Measurements from ENCODE around the gene THAP12. TPM values are rescaled to one million over a fixed set of nuclear protein-coding genes. Genes with fewer than 3 reads are reported as not detected.

THAP12 gene
- total and polyA plus RNA-seq, 10 of the 15 experiments (the other 5 are each of a cell fraction or from before 2014, with no cell fraction given): 12.6 to 45.6 (median 22.3) TPM

DNA sequence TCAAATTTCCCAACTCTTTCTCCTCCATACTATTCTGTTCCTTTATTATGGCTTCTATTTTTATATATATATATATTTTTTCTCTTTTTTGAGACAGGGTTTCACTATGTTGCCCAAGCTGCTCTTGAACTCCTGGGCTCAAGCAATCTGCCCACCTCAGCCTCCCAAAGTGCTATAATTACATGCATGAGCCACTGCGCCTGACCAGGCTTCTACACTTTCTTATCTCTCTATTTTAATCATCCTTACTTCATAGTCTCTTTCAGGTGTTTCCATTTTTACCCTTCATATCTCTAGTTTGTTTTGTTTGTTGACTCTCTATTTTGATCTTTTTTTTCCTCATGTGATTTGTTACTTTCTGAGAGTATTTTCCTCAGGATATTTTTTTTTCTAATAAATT, 20.0 kb upstream of the THAP12 start:
- in situ Hi-C loops (cut with MboI): no loop called here
- Histone ChIP-seq H4K20me1 (ENCODE audit: control insufficient read depth, insufficient read depth) (no peaks in the 10 kb centered on the region), H3K4me1 (ENCODE audit: control insufficient read depth, insufficient read depth, low read length) (no peaks in the 10 kb centered on the region), H3K27me3 (replicated peaks in 1 of 2; ENCODE audit: control insufficient read depth in 2 of 2, insufficient read depth in 2 of 2, low read length in 1 of 2) (no peaks in the 10 kb centered on the region), H3K9ac (ENCODE audit: control insufficient read depth, insufficient read depth, low read length) (no peak overlapping the region), H3K27ac (ENCODE audit: control insufficient read depth, insufficient read depth) (no peak overlapping the region), H3K79me2 (ENCODE audit: control insufficient read depth, insufficient read depth, low read length) (no peaks in the 10 kb centered on the region), H3K9me3 (replicated peaks; ENCODE audit: control insufficient read depth, insufficient read depth, low read length) (no peaks in the 10 kb centered on the region), H3K4me3 (no peak overlapping the region), H2AFZ (ENCODE audit: control insufficient read depth, low read depth, low read length) (no peak overlapping the region), H3K36me3 (ENCODE audit: control insufficient read depth in 2 of 2, insufficient read depth in 2 of 2, low read length in 1 of 2) (no peaks in the 10 kb centered on the region), H3K4me2 (ENCODE audit: control insufficient read depth, insufficient read depth) (no peak overlapping the region)
- no TSS peak for BruUV-seq (replicated peaks)
- intact Hi-C loops (cut with micrococcal nuclease; ENCODE audit: unreplicated experiment): no loop called here
- ATAC-seq (no peak), FAIRE-seq (no peak), DNase-seq (ENCODE audit: low read depth, low spot score) (no peak)
- CTCF ChIA-PET: no interaction called here
- POLR2A ChIA-PET: no interaction called here
- 0% methylated on average over 1 of the region's 1 CpG for WGBS (ENCODE audit: insufficient coverage, insufficient replicate concordance, low lambda C conversion rate, missing lambda C conversion rate)
- TF ChIP-seq ZBTB33 (IDR thresholded peaks at IDR 0.05): no peak
- TF ChIP-seq NFYB (IDR thresholded peaks at IDR 0.05; ENCODE audit: insufficient read depth, low read depth, low read length): no peak
- TF ChIP-seq ATF3 (IDR thresholded peaks at IDR 0.05; ENCODE audit: borderline replicate concordance, extremely low read depth, low read depth, low read length): no peak
- TF ChIP-seq, protein P1, sequence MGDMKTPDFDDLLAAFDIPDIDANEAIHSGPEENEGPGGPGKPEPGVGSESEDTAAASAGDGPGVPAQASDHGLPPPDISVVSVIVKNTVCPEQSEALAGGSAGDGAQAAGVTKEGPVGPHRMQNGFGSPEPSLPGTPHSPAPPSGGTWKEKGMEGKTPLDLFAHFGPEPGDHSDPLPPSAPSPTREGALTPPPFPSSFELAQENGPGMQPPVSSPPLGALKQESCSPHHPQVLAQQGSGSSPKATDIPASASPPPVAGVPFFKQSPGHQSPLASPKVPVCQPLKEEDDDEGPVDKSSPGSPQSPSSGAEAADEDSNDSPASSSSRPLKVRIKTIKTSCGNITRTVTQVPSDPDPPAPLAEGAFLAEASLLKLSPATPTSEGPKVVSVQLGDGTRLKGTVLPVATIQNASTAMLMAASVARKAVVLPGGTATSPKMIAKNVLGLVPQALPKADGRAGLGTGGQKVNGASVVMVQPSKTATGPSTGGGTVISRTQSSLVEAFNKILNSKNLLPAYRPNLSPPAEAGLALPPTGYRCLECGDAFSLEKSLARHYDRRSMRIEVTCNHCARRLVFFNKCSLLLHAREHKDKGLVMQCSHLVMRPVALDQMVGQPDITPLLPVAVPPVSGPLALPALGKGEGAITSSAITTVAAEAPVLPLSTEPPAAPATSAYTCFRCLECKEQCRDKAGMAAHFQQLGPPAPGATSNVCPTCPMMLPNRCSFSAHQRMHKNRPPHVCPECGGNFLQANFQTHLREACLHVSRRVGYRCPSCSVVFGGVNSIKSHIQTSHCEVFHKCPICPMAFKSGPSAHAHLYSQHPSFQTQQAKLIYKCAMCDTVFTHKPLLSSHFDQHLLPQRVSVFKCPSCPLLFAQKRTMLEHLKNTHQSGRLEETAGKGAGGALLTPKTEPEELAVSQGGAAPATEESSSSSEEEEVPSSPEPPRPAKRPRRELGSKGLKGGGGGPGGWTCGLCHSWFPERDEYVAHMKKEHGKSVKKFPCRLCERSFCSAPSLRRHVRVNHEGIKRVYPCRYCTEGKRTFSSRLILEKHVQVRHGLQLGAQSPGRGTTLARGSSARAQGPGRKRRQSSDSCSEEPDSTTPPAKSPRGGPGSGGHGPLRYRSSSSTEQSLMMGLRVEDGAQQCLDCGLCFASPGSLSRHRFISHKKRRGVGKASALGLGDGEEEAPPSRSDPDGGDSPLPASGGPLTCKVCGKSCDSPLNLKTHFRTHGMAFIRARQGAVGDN (IDR thresholded peaks at IDR 0.05): no peak
- no peak for TF ChIP-seq CBX3 (IDR thresholded peaks at IDR 0.05; ENCODE audit: borderline replicate concordance, low read depth)
- TF ChIP-seq BHLHE40 (IDR thresholded peaks at IDR 0.05; ENCODE audit: borderline replicate concordance in 1 of 2, low read depth in 2 of 2, low read length in 1 of 2): no peak
- TF ChIP-seq CHD4 (IDR thresholded peaks at IDR 0.05): no peak
- TF ChIP-seq CHD2 (IDR thresholded peaks at IDR 0.05; ENCODE audit: borderline replicate concordance, low read depth, low read length): no peak
- TF ChIP-seq NFXL1 (IDR thresholded peaks at IDR 0.05; ENCODE audit: borderline replicate concordance): no peak
- no peak for TF ChIP-seq ZNF207 (IDR thresholded peaks at IDR 0.05; ENCODE audit: borderline replicate concordance)
- TF ChIP-seq ZBTB4 (CRISPR knock-in tag; IDR thresholded peaks at IDR 0.05): no peak
- TF ChIP-seq KLF5 (IDR thresholded peaks at IDR 0.05; ENCODE audit: partially characterized antibody): no peak
- no peak for TF ChIP-seq SREBF2 (IDR thresholded peaks at IDR 0.05; ENCODE audit: low read length)
- no peak for TF ChIP-seq SMAD1 (IDR thresholded peaks at IDR 0.05; ENCODE audit: low read depth, partially characterized antibody)
- no peak for TF ChIP-seq SMAD5 (IDR thresholded peaks at IDR 0.05; ENCODE audit: low read depth)
- RAD21 ChIA-PET (ENCODE audit: unreplicated experiment): no interaction called here
- SMC1A ChIA-PET (ENCODE audit: uncharacterized antibody, unreplicated experiment): no interaction called here

Data from GM12878 (cell line).